ENCODE measurements around the gene MCC.
A peak's percentile ranks its signal among the peaks of the same experiment; 100 is the strongest.

The MCC gene

GRCh38 chr5:113095831-113096230, 392.4 kb downstream of the MCC start:
- no peak for TF ChIP-seq CTBP1 (IDR thresholded peaks at IDR 0.05; ENCODE audit: borderline replicate concordance)
- CTCF ChIA-PET = interaction anchor here (1.2 kb wide), 1 partner anchor 198 kb away, joined by 3 read pairs; no protein-coding TSS in a partner anchor
- POLR2A ChIA-PET = no interaction called here
- DNase-seq (ENCODE audit: extremely low spot score) = no peak

GRCh38 chr5:113093558-113093957, 394.7 kb downstream of the MCC start:
- DNase-seq (ENCODE audit: extremely low spot score) = no peak
- ChIA-PET CTCF (interaction anchor here (0.7 kb wide), 1 partner anchor 12 kb away, joined by 3 read pairs; no protein-coding TSS in a partner anchor), POLR2A (interaction anchor here (0.6 kb wide), 1 partner anchor 109 kb away, joined by 3 read pairs; no protein-coding TSS in a partner anchor)
- no peak for TF ChIP-seq CTBP1 (IDR thresholded peaks at IDR 0.05; ENCODE audit: borderline replicate concordance)
- no peak for TF ChIP-seq L3MBTL2 (conservative IDR thresholded peaks at IDR 0.05)
- TF ChIP-seq SP1 (IDR thresholded peaks at IDR 0.05) = no peak
- TF ChIP-seq PKNOX1 (IDR thresholded peaks at IDR 0.05) = peak; percentile 19; the same call in 1 of the 2 replicates
- TF ChIP-seq ARNT (IDR thresholded peaks at IDR 0.05) = no peak

- CTCF ChIA-PET = no interaction called here
- TF ChIP-seq FOXA1 (IDR thresholded peaks at IDR 0.05) (no peak), SP1 (IDR thresholded peaks at IDR 0.05) (no peak), ZNF384 (IDR thresholded peaks at IDR 0.05) (no peak), SUZ12 (IDR thresholded peaks at IDR 0.05) (no peak), ARNT (IDR thresholded peaks at IDR 0.05) (no peak), FOXK2 (IDR thresholded peaks at IDR 0.05) (no peak), PKNOX1 (IDR thresholded peaks at IDR 0.05) (no peak), HDGF (IDR thresholded peaks at IDR 0.05; ENCODE audit: borderline replicate concordance) (no peak), FOXM1 (IDR thresholded peaks at IDR 0.05; ENCODE audit: borderline replicate concordance) (no peak), NFRKB (IDR thresholded peaks at IDR 0.05) (no peak), CTBP1 (IDR thresholded peaks at IDR 0.05; ENCODE audit: borderline replicate concordance) (no peak), LEF1 (IDR thresholded peaks at IDR 0.05; ENCODE audit: borderline replicate concordance) (no peak), TARDBP (IDR thresholded peaks at IDR 0.05) (no peak), L3MBTL2 (conservative IDR thresholded peaks at IDR 0.05) (no peak), ELF4 (IDR thresholded peaks at IDR 0.05) (no peak), BHLHE40 (IDR thresholded peaks at IDR 0.05; ENCODE audit: borderline replicate concordance) (no peak)
- POLR2A ChIA-PET = no interaction called here
- no peak for DNase-seq (ENCODE audit: extremely low spot score)
Observed at GRCh38 chr5:113092683-113093082, 395.6 kb downstream of the MCC start.

- ChIA-PET POLR2A (no interaction called here), CTCF (no interaction called here)
- DNase-seq (ENCODE audit: extremely low spot score) = no peak
- TF ChIP-seq NFRKB (IDR thresholded peaks at IDR 0.05) (no peak), FOXA1 (IDR thresholded peaks at IDR 0.05) (no peak), FOXK2 (IDR thresholded peaks at IDR 0.05) (no peak), ELF4 (IDR thresholded peaks at IDR 0.05) (no peak), FOXM1 (IDR thresholded peaks at IDR 0.05; ENCODE audit: borderline replicate concordance) (no peak), BHLHE40 (IDR thresholded peaks at IDR 0.05; ENCODE audit: borderline replicate concordance) (no peak), SUZ12 (IDR thresholded peaks at IDR 0.05) (no peak), ZNF384 (IDR thresholded peaks at IDR 0.05) (no peak)
Observed at GRCh38 chr5:113091622-113092021, 396.6 kb downstream of the MCC start.

- POLR2A ChIA-PET = no interaction called here
- no peak for DNase-seq (ENCODE audit: extremely low spot score)
- CTCF ChIA-PET = interaction anchor here (0.6 kb wide), 1 partner anchor 539 kb away, joined by 3 read pairs; no protein-coding TSS in a partner anchor
- TF ChIP-seq FOXA1 (IDR thresholded peaks at IDR 0.05) = no peak
- no peak for TF ChIP-seq BHLHE40 (IDR thresholded peaks at IDR 0.05; ENCODE audit: borderline replicate concordance)
- no peak for TF ChIP-seq ELF4 (IDR thresholded peaks at IDR 0.05)
- no peak for TF ChIP-seq SP1 (IDR thresholded peaks at IDR 0.05)
- no peak for TF ChIP-seq ARNT (IDR thresholded peaks at IDR 0.05)
- no peak for TF ChIP-seq PKNOX1 (IDR thresholded peaks at IDR 0.05)
- TF ChIP-seq CTBP1 (IDR thresholded peaks at IDR 0.05; ENCODE audit: borderline replicate concordance) = no peak
- no peak for TF ChIP-seq TARDBP (IDR thresholded peaks at IDR 0.05)
- no peak for TF ChIP-seq NFRKB (IDR thresholded peaks at IDR 0.05)
- no peak for TF ChIP-seq L3MBTL2 (conservative IDR thresholded peaks at IDR 0.05)
Observed at GRCh38 chr5:113090336-113091106, 397.7 kb downstream of the MCC start.

GRCh38 chr5:113089653-113090335, 398.5 kb downstream of the MCC start:
- TF ChIP-seq CTBP1 (IDR thresholded peaks at IDR 0.05; ENCODE audit: borderline replicate concordance) = no peak
- TF ChIP-seq HDGF (IDR thresholded peaks at IDR 0.05; ENCODE audit: borderline replicate concordance) = no peak
- no peak for TF ChIP-seq LEF1 (IDR thresholded peaks at IDR 0.05; ENCODE audit: borderline replicate concordance)
- TF ChIP-seq FOXK2 (IDR thresholded peaks at IDR 0.05) = no peak
- no peak for DNase-seq (ENCODE audit: extremely low spot score)
- ChIA-PET CTCF (interaction anchor here (0.6 to 1.0 kb wide), 3 partner anchors 94 to 538 kb away, joined by 3 read pairs; no protein-coding TSS in a partner anchor), POLR2A (no interaction called here)
